ENCODE measurements around the gene TRIM24. TPM values are rescaled to one million over a fixed set of nuclear protein-coding genes. Genes with fewer than 3 reads are reported as not detected.

TRIM24 gene
- polyA plus RNA-seq, 1 of the 3 experiments (the other 2 are of a cell fraction), result 5.3 TPM

DNA sequence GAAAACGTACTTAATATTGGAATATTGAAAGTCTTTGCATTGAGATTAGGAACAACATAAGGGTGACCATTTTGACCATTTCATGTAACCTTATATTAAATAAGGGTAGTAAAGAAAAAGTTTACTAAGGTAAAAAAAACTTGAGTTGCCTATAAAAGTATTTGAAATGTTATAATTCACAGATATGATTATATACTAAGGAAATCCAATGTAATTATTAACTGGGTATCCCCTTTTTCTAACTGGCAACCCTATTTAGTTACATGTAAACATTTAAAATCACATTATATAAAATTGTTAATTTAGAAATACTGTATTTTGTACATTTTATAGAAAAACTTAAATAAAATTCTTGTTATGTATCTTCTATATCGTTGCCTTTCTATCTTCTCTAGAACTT is 64.2 kb downstream of the TRIM24 start (continued):
- TF ChIP-seq USF2 (IDR thresholded peaks at IDR 0.05; ENCODE audit: borderline replicate concordance, low read depth, low read length) (no peak), CHD2 (IDR thresholded peaks at IDR 0.05; ENCODE audit: low read length, partially characterized antibody) (no peak), RXRA (IDR thresholded peaks at IDR 0.05; ENCODE audit: borderline replicate concordance, low read depth) (no peak), SIN3A (IDR thresholded peaks at IDR 0.05; ENCODE audit: borderline replicate concordance, low read depth, low read length) (no peak)
- TF ChIP-seq, protein P1, sequence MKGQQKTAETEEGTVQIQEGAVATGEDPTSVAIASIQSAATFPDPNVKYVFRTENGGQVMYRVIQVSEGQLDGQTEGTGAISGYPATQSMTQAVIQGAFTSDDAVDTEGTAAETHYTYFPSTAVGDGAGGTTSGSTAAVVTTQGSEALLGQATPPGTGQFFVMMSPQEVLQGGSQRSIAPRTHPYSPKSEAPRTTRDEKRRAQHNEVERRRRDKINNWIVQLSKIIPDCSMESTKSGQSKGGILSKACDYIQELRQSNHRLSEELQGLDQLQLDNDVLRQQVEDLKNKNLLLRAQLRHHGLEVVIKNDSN (IDR thresholded peaks at IDR 0.05; ENCODE audit: borderline replicate concordance, low read depth), result no peak

- Histone ChIP-seq H3K9me3 (peaks cover 23% of the 10 kb centered on the region), H3K79me2 (ENCODE audit: insufficient read depth) (no peaks in the 10 kb centered on the region; the same call in 1 of the 2 replicates), H3K9ac (no peak overlapping the region), H4K20me1 (ENCODE audit: insufficient read depth) (no peaks in the 10 kb centered on the region), H3K4me2 (no peak overlapping the region), H3K4me3 (ENCODE audit: low read depth in 2 of 2, low read length in 1 of 2) (no peak overlapping the region; a peak in 1 of 4 replicates), H2AFZ (ENCODE audit: low read depth) (no peak overlapping the region), H3F3A (replicated peaks; ENCODE audit: insufficient read depth) (peaks cover 13% of the 10 kb centered on the region), H3K27me3 (ENCODE audit: insufficient read depth) (no peaks in the 10 kb centered on the region), H3K27ac (ENCODE audit: low read depth in 2 of 2, low read length in 1 of 2) (no peak overlapping the region), H3K4me1 (ENCODE audit: control insufficient read depth in 1 of 2, insufficient read depth in 2 of 2, low read depth in 1 of 2, low read length in 1 of 2) (no peaks in the 10 kb centered on the region; a peak in 1 of 4 replicates), H3K9me2 (no peaks in the 10 kb centered on the region), H3K36me3 (replicated peaks in 1 of 2; ENCODE audit: control insufficient read depth in 1 of 2, insufficient read depth in 2 of 2, low read length in 1 of 2) (peaks cover 78 to 90% of the 10 kb centered on the region in 2 experiments)
- WGBS (ENCODE audit: low lambda C conversion rate), result 92% methylated on average over 3 of the region's 3 CpGs
- ChIA-PET CTCF (interaction anchor here (1.6 kb wide), 1 partner anchor 20 kb away, joined by 3 read pairs; no protein-coding TSS in a partner anchor), POLR2A (no interaction called here)
- TF ChIP-seq, protein P2, sequence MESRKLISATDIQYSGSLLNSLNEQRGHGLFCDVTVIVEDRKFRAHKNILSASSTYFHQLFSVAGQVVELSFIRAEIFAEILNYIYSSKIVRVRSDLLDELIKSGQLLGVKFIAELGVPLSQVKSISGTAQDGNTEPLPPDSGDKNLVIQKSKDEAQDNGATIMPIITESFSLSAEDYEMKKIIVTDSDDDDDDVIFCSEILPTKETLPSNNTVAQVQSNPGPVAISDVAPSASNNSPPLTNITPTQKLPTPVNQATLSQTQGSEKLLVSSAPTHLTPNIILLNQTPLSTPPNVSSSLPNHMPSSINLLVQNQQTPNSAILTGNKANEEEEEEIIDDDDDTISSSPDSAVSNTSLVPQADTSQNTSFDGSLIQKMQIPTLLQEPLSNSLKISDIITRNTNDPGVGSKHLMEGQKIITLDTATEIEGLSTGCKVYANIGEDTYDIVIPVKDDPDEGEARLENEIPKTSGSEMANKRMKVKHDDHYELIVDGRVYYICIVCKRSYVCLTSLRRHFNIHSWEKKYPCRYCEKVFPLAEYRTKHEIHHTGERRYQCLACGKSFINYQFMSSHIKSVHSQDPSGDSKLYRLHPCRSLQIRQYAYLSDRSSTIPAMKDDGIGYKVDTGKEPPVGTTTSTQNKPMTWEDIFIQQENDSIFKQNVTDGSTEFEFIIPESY (IDR thresholded peaks at IDR 0.05; ENCODE audit: borderline replicate concordance, low read depth), result no peak
- TF ChIP-seq EZH2phosphoT487 (IDR thresholded peaks at IDR 0.05; ENCODE audit: borderline replicate concordance, low read depth) (no peak), CTCF (IDR thresholded peaks at IDR 0.05) (no peak)
- DNase-seq, result no peak
Measured at GRCh38 chr7:138525757-138526156, 65.7 kb downstream of the TRIM24 start.

All from SK-N-SH (cell line).